ENCODE results near the gene MINDY4B. TPM values are rescaled to one million over a fixed set of nuclear protein-coding genes. Genes with fewer than 3 reads are reported as not detected.

MINDY4B gene
- total RNA-seq, 1 donor from 2014 or later = not detected

DNA sequence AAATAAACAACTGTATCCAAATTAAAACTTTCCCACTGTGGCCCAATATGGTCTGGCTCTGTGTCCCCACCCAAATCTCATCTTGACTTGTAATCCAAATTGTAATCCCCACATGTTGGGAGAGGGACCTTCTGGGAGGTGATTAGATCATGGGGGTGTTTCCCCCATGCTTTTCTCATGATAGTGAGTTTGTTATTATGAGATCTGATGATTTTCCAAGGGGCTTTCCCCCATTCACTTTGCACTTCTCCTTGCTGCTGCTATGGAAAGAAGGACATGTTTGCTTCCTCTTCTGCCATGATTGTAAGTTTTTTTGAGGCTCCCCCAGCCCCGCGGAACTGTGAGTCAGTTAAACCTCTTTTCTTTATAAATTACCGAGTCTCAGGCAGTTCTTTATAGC is 55.0 kb downstream of the MINDY4B start:
- TF ChIP-seq, protein P1, sequence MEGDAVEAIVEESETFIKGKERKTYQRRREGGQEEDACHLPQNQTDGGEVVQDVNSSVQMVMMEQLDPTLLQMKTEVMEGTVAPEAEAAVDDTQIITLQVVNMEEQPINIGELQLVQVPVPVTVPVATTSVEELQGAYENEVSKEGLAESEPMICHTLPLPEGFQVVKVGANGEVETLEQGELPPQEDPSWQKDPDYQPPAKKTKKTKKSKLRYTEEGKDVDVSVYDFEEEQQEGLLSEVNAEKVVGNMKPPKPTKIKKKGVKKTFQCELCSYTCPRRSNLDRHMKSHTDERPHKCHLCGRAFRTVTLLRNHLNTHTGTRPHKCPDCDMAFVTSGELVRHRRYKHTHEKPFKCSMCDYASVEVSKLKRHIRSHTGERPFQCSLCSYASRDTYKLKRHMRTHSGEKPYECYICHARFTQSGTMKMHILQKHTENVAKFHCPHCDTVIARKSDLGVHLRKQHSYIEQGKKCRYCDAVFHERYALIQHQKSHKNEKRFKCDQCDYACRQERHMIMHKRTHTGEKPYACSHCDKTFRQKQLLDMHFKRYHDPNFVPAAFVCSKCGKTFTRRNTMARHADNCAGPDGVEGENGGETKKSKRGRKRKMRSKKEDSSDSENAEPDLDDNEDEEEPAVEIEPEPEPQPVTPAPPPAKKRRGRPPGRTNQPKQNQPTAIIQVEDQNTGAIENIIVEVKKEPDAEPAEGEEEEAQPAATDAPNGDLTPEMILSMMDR (IDR thresholded peaks at IDR 0.05) = no peak
- DNase-seq (no peak), ATAC-seq (no peak)
- H3K4me1 ChIP-seq = no peaks in the 10 kb centered on the region
- H3K4me3 ChIP-seq = no peak overlapping the region
- intact Hi-C loops (cut with DNase I) = no loop called here
- no peak overlapping the region for H3K27ac ChIP-seq
- H3K9me3 ChIP-seq = peaks cover 4% of the 10 kb centered on the region
- H3K36me3 ChIP-seq = no peaks in the 10 kb centered on the region
- no peaks in the 10 kb centered on the region for H3K27me3 ChIP-seq (ENCODE audit: low read depth)

DNA sequence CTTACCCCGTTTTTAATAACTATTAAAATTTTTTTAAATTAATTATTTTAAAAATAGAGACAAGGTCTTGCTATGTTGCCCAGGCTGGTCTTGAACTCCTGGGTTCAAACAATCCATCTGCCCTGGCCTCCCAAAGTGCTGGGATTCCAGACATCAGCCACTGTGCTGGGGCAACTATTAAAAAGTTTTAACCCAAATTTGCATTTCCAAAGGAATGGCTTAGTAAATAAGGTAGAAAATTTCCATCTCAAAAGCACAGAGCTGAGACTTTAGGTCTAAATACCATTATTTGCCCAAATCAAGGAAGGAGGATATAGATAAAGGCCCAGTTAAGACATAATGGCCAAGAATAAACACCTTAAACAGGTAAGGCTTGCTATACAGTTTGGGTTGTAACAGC is 56.4 kb downstream of the MINDY4B start:
- H3K4me3 ChIP-seq = no peak overlapping the region
- no peaks in the 10 kb centered on the region for H3K36me3 ChIP-seq
- ATAC-seq = no peak
- TF ChIP-seq, protein P1 (IDR thresholded peaks at IDR 0.05) = no peak
- no peaks in the 10 kb centered on the region for H3K4me1 ChIP-seq
- intact Hi-C loops (cut with DNase I) = no loop called here
- no peak for DNase-seq
- no peaks in the 10 kb centered on the region for H3K27me3 ChIP-seq (ENCODE audit: low read depth)
- no peak overlapping the region for H3K27ac ChIP-seq
- H3K9me3 ChIP-seq = peaks cover 4% of the 10 kb centered on the region

DNA sequence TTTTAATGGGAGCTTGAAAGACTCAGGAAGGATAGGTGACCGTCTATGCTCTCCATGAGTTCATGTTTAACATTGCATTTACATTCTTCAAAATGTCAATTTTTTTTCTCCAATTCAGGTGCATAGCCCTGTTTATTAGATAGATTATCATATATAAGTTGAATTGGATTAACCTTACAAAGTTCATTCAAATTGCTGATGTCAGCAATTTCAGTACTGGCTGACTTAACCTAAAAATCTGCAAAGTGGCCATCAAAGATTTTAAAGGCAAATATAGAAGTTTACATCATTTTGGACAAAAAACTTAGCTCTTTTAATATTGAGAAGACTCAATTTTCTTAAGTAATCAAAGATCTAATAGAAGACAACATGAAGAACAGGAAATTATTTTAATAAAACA is 57.8 kb downstream of the MINDY4B start:
- ATAC-seq (no peak), DNase-seq (no peak)
- no peaks in the 10 kb centered on the region for H3K4me1 ChIP-seq
- TF ChIP-seq, protein P1 (IDR thresholded peaks at IDR 0.05) = no peak
- intact Hi-C loops (cut with DNase I) = no loop called here
- H3K4me3 ChIP-seq = no peak overlapping the region
- H3K36me3 ChIP-seq = no peaks in the 10 kb centered on the region
- peaks cover 4% of the 10 kb centered on the region for H3K9me3 ChIP-seq
- no peak overlapping the region for H3K27ac ChIP-seq
- H3K27me3 ChIP-seq (ENCODE audit: low read depth) = no peaks in the 10 kb centered on the region

DNA sequence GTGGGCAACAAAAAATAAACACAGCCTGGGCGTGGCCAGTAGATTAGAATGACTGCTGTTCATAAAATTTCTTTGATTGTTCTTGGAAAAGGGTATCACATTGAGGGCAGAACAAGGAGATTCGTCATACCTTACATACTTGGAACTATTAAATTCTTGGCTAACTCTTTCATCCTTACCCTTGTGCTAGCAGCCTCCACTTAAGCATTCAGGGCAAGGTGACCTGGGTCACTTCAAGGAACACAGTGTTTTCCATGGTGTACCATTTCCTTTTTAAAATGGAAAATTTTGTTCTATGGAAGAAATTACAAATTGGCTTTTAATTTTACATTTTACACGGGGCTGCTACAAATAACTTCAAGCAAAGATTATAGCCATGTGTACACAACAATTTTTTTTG is 60.8 kb downstream of the MINDY4B start:
- TF ChIP-seq, protein P1 (IDR thresholded peaks at IDR 0.05) = no peak
- no peaks in the 10 kb centered on the region for H3K36me3 ChIP-seq
- H3K27me3 ChIP-seq (ENCODE audit: low read depth) = no peaks in the 10 kb centered on the region
- intact Hi-C loops (cut with DNase I) = no loop called here
- H3K4me3 ChIP-seq = no peak overlapping the region
- H3K27ac ChIP-seq = no peak overlapping the region
- no peaks in the 10 kb centered on the region for H3K9me3 ChIP-seq
- ATAC-seq = peak; percentile 72 to 78
- DNase-seq = no peak
- H3K4me1 ChIP-seq = no peaks in the 10 kb centered on the region

DNA sequence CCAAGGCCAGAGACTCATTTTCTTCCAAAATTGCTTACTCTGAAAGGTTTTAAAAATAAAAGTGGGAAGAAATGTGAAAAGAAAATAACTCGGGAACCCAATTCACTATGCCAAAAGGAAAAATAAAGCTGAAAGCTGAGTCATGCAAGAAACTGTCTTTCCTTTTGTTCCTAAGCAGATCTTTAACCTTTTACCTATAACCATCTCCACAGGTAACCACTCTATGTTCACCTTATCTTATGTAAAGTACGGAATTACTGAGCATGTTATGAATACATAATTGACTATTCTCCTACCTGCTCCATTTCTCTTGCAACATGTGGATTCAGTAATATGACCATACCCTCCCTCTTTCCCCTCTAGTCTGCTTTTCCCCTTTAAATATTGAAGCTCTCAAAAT is 62.0 kb downstream of the MINDY4B start:
- Histone ChIP-seq H3K27ac (no peak overlapping the region), H3K27me3 (ENCODE audit: low read depth) (no peaks in the 10 kb centered on the region), H3K9me3 (no peaks in the 10 kb centered on the region), H3K36me3 (no peaks in the 10 kb centered on the region), H3K4me1 (no peaks in the 10 kb centered on the region), H3K4me3 (no peak overlapping the region)
- intact Hi-C loops (cut with DNase I) = no loop called here
- ATAC-seq = no peak
- DNase-seq = no peak
- TF ChIP-seq, protein P1 (IDR thresholded peaks at IDR 0.05) = no peak

Data from lower lobe of right lung (tissue), 2 donors.